GM12801 (cell line): Measurements from ENCODE around the gene USP54.

Source experiments
- TF ChIP-seq, protein P1 (sequence below): IDR thresholded peaks from one replicate; pipeline ENCODE4 v1.5.1; 2011; ENCODE audit warnings: control low read depth; ENCODE audit not compliant: insufficient read length; ENCODE audit errors: extremely low read depth

The USP54 gene

GRCh38 chr10:73627300-73627699, 36.2 kb upstream of the USP54 start:
- TF ChIP-seq, protein P1, sequence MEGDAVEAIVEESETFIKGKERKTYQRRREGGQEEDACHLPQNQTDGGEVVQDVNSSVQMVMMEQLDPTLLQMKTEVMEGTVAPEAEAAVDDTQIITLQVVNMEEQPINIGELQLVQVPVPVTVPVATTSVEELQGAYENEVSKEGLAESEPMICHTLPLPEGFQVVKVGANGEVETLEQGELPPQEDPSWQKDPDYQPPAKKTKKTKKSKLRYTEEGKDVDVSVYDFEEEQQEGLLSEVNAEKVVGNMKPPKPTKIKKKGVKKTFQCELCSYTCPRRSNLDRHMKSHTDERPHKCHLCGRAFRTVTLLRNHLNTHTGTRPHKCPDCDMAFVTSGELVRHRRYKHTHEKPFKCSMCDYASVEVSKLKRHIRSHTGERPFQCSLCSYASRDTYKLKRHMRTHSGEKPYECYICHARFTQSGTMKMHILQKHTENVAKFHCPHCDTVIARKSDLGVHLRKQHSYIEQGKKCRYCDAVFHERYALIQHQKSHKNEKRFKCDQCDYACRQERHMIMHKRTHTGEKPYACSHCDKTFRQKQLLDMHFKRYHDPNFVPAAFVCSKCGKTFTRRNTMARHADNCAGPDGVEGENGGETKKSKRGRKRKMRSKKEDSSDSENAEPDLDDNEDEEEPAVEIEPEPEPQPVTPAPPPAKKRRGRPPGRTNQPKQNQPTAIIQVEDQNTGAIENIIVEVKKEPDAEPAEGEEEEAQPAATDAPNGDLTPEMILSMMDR = no peak

GRCh38 chr10:73625884-73626752, 35.0 kb upstream of the USP54 start:
- TF ChIP-seq, protein P1 = no peak

- TF ChIP-seq, protein P1 = no peak
Measured at GRCh38 chr10:73625004-73625883, 34.1 kb upstream of the USP54 start.

GRCh38 chr10:73623056-73623455, 31.9 kb upstream of the USP54 start:
- TF ChIP-seq, protein P1 = no peak

DNA sequence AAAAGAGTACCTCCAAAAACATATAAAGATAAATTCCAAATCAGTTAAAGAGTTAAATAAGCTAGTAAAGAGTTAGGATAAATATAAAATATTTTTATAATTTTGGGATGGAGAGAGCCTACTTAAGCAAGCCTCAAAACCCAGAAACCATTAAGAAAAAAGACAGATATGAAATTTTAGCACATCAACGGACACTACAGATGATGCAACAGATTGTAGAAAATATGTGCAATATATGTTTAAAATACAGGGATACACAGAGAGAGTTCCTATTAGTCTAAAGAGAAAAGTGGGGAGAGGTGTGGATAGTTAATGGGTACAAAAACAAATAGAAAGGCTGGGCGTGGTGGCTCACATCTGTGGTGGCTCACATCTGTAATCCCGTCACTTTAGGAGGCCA, 23.6 kb upstream of the USP54 start:
- TF ChIP-seq, protein P1 = no peak

DNA sequence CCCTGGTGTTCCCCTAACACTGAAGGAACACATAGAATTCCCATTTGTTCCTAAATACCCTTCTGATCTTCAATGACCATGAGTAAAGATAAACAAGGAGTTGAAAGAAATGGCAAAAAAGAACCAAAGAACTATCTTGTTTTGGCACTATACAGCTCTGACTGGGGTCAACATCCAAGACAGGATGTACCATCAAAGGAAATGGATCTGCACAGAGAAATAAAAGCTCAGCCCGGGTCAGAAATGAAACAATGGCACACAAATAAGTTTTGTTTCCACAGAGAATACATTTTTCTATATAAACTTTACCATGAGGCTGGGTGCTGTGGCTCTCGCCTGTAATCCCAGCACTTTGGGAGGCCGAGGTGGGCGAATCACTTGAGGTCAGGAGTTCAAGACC, 18.0 kb upstream of the USP54 start:
- TF ChIP-seq, protein P1 = no peak

DNA sequence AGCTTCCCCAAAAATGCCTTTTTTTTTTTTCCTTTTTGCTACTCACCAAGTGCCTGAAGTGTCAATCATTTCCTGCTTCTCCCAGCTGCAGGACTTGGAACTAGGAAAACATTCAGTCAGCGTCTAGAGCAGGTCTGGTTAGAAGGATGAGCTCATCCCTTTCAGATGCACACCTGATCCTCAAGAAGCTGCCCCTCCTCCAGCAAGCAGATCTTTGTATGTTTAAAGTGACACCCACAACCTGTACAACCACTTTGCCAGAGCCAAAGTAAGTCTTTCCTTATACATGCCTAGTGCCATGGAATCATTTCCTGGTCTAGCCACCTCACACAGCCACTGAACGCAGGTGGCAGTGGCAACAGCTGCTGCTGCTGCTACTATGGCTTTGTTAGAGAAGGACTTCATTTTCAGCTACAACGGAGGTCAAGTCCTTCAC, 10.4 kb upstream of the USP54 start:
- TF ChIP-seq, protein P1 = no peak
